HCT116 (cell line): ENCODE data around the gene NOXA1. TPM values are rescaled to one million over a fixed set of nuclear protein-coding genes. Genes with fewer than 3 reads are reported as not detected.

ENCODE experiments used
- ATAC-seq: fragments of 200-7000 bp; cut with Tn5 transposase; 2 replicates; pipeline ENCODE4 v1.9.1; 2020; ENCODE audit warnings: mild to moderate bottlenecking, moderate library complexity
- BruUV-seq: library from RNA; stranded (reverse); fragments of 400-500 nt; replicated peaks from 2 replicates; lab custom pipeline; 2021; lab: Mats Ljungman, UMichigan
- CTCF ChIA-PET: fragments of 300-600 bp; sonication (Branson Sonifier 250); formaldehyde crosslinking; loops from one replicate; lab custom pipeline; 2021; ENCODE audit warnings: antibody characterized with exemption; lab: Charles Lee
- POLR2A ChIA-PET: fragments of 300-600, 350-600 bp; sonication (Branson Sonifier 250); formaldehyde crosslinking; loops from one replicate; lab custom pipeline; 2021; ENCODE audit warnings: antibody characterized with exemption; lab: Charles Lee
- RAD21 ChIA-PET, 2 experiments: fragments of 300-600 bp; sonication (Branson Sonifier 250); formaldehyde crosslinking; loops; one replicate each; lab custom pipeline; 2023; ENCODE audit warnings: low total read pairs in 2 of 2; ENCODE audit not compliant: uncharacterized antibody in 2 of 2, unreplicated experiment in 2 of 2, low non-redundant PET in 1 of 2; lab: Charles Lee
- DNase-seq: peaks from one replicate; pipeline ENCODE4 v3.0.0-alpha.2; 2010; ENCODE audit warnings: low read depth, low spot score
- H2AFZ ChIP-seq: fragments of 200-600 bp; shearing (Covaris generic), sonication (generic); 2 replicates; pipeline ENCODE4 v1.6.1; 2017; ENCODE audit warnings: low read depth, mixed run types, mixed read lengths, antibody characterized with exemption, low read length; ENCODE audit not compliant: poor library complexity, severe bottlenecking
- H3K27ac ChIP-seq: 2 replicates; pipeline ENCODE4 v1.5.1; 2012; ENCODE audit warnings: low read depth, low read length
- H3K27me3 ChIP-seq: fragments of 200-600 bp; sonication (generic); 2 replicates; pipeline ENCODE4 v1.6.1; 2016; ENCODE audit warnings: mixed run types, low read length, mixed read lengths; ENCODE audit not compliant: insufficient read depth
- H3K36me3 ChIP-seq, 2 experiments: fragments of 200-500 bp in 1 of 2; fragments of 200-600 bp in 1 of 2; sonication (Bioruptor generic) in 1 of 2; sonication (generic) in 1 of 2; 2 replicates each; pipeline versions ENCODE4 v1.5.1 to v1.6.1; 2014 to 2016; ENCODE audit warnings: low read length in 2 of 2, inconsistent platforms in 1 of 2, mixed read lengths in 1 of 2, mixed run types in 1 of 2; ENCODE audit not compliant: insufficient read depth in 2 of 2, control insufficient read depth in 1 of 2
- H3K4me1 ChIP-seq, 2 experiments: fragments of 200-600 bp in 1 of 2; sonication (generic) in 1 of 2; 2 replicates each; pipeline versions ENCODE4 v1.5.1 to v1.6.1; 2012 to 2017; ENCODE audit warnings: low read length in 2 of 2, inconsistent platforms in 1 of 2, mild to moderate bottlenecking in 1 of 2, mixed read lengths in 1 of 2, mixed run types in 1 of 2, moderate library complexity in 1 of 2; ENCODE audit not compliant: insufficient read depth in 2 of 2, control insufficient read depth in 1 of 2
- H3K4me2 ChIP-seq: fragments of 200-600 bp; sonication (generic); 2 replicates; pipeline ENCODE4 v1.6.1; 2017; ENCODE audit warnings: mixed run types, low read length, mixed read lengths
- H3K4me3 ChIP-seq, 2 experiments: fragments of 200-600 bp in 1 of 2; sonication (generic) in 1 of 2; replicated peaks in 1 of 2; 2 replicates each; pipeline ENCODE4 v1.5.1; 2011 to 2016; ENCODE audit warnings: low read length in 2 of 2, control low read depth in 1 of 2, low read depth in 1 of 2, mild to moderate bottlenecking in 1 of 2, mixed read lengths in 1 of 2, mixed run types in 1 of 2
- H3K79me2 ChIP-seq: fragments of 200-600 bp; sonication (generic); 2 replicates; pipeline ENCODE4 v1.6.1; 2017; ENCODE audit warnings: mild to moderate bottlenecking, mixed run types, low read length, moderate library complexity, mixed read lengths; ENCODE audit not compliant: insufficient read depth
- H3K9ac ChIP-seq: fragments of 200-600 bp; sonication (generic); 2 replicates; pipeline ENCODE4 v1.6.1; 2016; ENCODE audit warnings: low read length, mixed read lengths
- H3K9me2 ChIP-seq: fragments of 200-600 bp; sonication (generic), shearing (Covaris generic); 2 replicates; pipeline ENCODE4 v1.6.1; 2017; ENCODE audit warnings: mixed run types, mild to moderate bottlenecking, moderate library complexity; ENCODE audit not compliant: insufficient read depth
- H3K9me3 ChIP-seq, 2 experiments: fragments of 200-500 bp in 1 of 2; fragments of 200-600 bp in 1 of 2; sonication (Bioruptor generic) in 1 of 2; sonication (generic) in 1 of 2; 2 replicates each; pipeline ENCODE4 v1.6.1; 2014 to 2017; ENCODE audit warnings: low read length in 2 of 2, mixed read lengths in 2 of 2, inconsistent platforms in 1 of 2, low read depth in 1 of 2, mild to moderate bottlenecking in 1 of 2, mixed run types in 1 of 2, moderate library complexity in 1 of 2; ENCODE audit not compliant: control insufficient read depth in 1 of 2, insufficient read depth in 1 of 2
- H4K20me1 ChIP-seq: fragments of 200-600 bp; sonication (generic), shearing (Covaris generic); 2 replicates; pipeline ENCODE4 v1.6.1; 2017; ENCODE audit warnings: mixed run types, mild to moderate bottlenecking, moderate library complexity; ENCODE audit not compliant: insufficient read depth
- EGR1 ChIP-seq: IDR thresholded peaks from 2 replicates; pipeline ENCODE4 v1.6.1; 2012; ENCODE audit warnings: low read depth
- FOSL1 ChIP-seq: IDR thresholded peaks from 2 replicates; pipeline ENCODE4 v1.6.1; 2012; ENCODE audit warnings: low read depth
- JUND ChIP-seq: IDR thresholded peaks from 2 replicates; pipeline ENCODE4 v1.6.1; 2012
- POLR2A ChIP-seq: IDR thresholded peaks from 2 replicates; pipeline ENCODE4 v1.7.0; 2011; ENCODE audit warnings: borderline replicate concordance; ENCODE audit not compliant: insufficient read depth, insufficient read length; ENCODE audit errors: extremely low read depth
- POLR2AphosphoS5 ChIP-seq: IDR thresholded peaks from 2 replicates; pipeline ENCODE4 v1.6.1; 2011; ENCODE audit warnings: mild to moderate bottlenecking, low read depth, low read length, moderate library complexity
- RAD21 ChIP-seq: IDR thresholded peaks from 2 replicates; pipeline ENCODE4 v1.6.1; 2012; ENCODE audit warnings: low read depth, mild to moderate bottlenecking
- SIN3A ChIP-seq: IDR thresholded peaks from 2 replicates; pipeline ENCODE4 v1.6.1; 2012; ENCODE audit warnings: low read depth
- TCF7L2 ChIP-seq: IDR thresholded peaks from 2 replicates; pipeline ENCODE4 v1.7.0; 2011; ENCODE audit warnings: borderline replicate concordance, inconsistent platforms; ENCODE audit not compliant: insufficient read depth, insufficient read length; ENCODE audit errors: extremely low read depth
- YY1 ChIP-seq: IDR thresholded peaks from 2 replicates; pipeline ENCODE4 v1.6.1; 2011; ENCODE audit warnings: low read length, low read depth, moderate library complexity, mild to moderate bottlenecking; ENCODE audit not compliant: insufficient replicate concordance; ENCODE audit errors: extremely low read depth
- intact Hi-C: fragments of 100-400 bp; cut with micrococcal nuclease; formaldehyde crosslinking; loops from 2 replicates; pipeline ENCODE4 v1.10.0; 2022
- total RNA-seq: library from RNA; stranded (reverse); gene quantifications from one replicate; pipeline ENCODE4 v1.2.1, GENCODE V29; 2021; ENCODE audit not compliant: unreplicated experiment
- TF ChIP-seq, protein P1 (sequence below): IDR thresholded peaks from 2 replicates; pipeline ENCODE4 v1.6.1; 2011; ENCODE audit warnings: mild to moderate bottlenecking, low read length, moderate library complexity; ENCODE audit not compliant: insufficient replicate concordance; ENCODE audit errors: extremely low read depth
- TF ChIP-seq, protein P2 (sequence below): IDR thresholded peaks from 2 replicates; pipeline ENCODE4 v1.6.1; 2012; ENCODE audit warnings: low read depth
- TF ChIP-seq, protein P3 (sequence below): IDR thresholded peaks from 2 replicates; pipeline ENCODE4 v1.6.1; 2012

The NOXA1 gene
- total RNA-seq, 1 experiment from 2014 or later: 13.2 TPM

DNA sequence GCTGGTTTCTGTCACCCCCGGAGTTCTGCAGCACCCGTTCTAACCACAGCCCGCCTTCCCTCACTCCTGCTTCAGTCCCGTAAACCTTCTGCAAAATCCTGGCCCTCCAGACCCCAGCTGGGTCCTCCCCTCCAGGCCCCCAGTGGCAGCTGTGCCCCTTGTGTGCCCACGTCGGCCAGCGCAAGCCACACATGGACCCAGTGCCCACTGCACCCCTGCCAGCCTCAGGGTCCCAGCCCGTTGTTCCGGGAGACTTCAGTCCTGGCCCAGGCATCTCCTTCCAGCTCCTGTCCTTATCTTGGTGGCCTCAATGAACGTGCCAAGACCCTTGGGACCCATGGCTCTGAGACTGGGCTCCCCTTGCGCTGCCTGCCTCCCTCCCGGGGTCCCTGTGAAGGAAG, 43.4 kb upstream of the NOXA1 start:
- BruUV-seq: no TSS peak
- TF ChIP-seq, protein P1, sequence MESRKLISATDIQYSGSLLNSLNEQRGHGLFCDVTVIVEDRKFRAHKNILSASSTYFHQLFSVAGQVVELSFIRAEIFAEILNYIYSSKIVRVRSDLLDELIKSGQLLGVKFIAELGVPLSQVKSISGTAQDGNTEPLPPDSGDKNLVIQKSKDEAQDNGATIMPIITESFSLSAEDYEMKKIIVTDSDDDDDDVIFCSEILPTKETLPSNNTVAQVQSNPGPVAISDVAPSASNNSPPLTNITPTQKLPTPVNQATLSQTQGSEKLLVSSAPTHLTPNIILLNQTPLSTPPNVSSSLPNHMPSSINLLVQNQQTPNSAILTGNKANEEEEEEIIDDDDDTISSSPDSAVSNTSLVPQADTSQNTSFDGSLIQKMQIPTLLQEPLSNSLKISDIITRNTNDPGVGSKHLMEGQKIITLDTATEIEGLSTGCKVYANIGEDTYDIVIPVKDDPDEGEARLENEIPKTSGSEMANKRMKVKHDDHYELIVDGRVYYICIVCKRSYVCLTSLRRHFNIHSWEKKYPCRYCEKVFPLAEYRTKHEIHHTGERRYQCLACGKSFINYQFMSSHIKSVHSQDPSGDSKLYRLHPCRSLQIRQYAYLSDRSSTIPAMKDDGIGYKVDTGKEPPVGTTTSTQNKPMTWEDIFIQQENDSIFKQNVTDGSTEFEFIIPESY: no peak
- no peak for TF ChIP-seq POLR2AphosphoS5
- TF ChIP-seq FOSL1: no peak
- TF ChIP-seq JUND: no peak

DNA sequence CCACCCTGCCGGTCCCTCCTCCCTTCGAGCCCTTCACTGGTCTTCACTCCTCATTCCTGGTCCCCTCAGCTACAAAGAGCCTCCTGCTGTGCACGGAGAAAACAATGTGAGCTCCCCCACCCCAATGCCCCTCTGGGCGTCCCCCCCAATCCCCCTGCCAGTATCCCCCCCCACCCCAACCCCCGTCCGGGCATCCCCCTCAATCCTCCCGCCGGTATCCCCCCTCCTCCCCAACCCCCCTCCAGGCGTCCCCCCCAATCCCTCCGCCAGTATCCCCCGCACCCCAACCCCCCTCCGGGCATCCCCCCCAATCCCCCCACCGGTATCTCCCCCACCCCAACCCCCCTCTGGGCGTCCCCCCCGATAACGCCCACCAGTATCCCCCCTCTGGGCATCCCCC, 43.0 kb upstream of the NOXA1 start:
- H3K4me1 ChIP-seq: no peaks in the 10 kb centered on the region
- H3K4me3 ChIP-seq: no peak overlapping the region
- BruUV-seq: no TSS peak
- no peaks in the 10 kb centered on the region for H3K27me3 ChIP-seq
- H4K20me1 ChIP-seq: no peaks in the 10 kb centered on the region
- intact Hi-C loops: no loop called here
- ATAC-seq (no peak), DNase-seq (no peak)
- no peak overlapping the region for H3K9ac ChIP-seq
- ChIA-PET CTCF (no interaction called here), POLR2A (no interaction called here), RAD21 (no interaction called here)
- H3K27ac ChIP-seq: no peak overlapping the region
- no peaks in the 10 kb centered on the region for H3K9me2 ChIP-seq
- no peak overlapping the region for H3K4me2 ChIP-seq
- no peaks in the 10 kb centered on the region; a peak in 1 of 4 replicates for H3K36me3 ChIP-seq
- H3K9me3 ChIP-seq: peaks cover 0 to 4% of the 10 kb centered on the region in 2 experiments; a peak in 1 of 4 replicates
- no peak overlapping the region for H2AFZ ChIP-seq
- no peaks in the 10 kb centered on the region for H3K79me2 ChIP-seq
- TF ChIP-seq, protein P2, sequence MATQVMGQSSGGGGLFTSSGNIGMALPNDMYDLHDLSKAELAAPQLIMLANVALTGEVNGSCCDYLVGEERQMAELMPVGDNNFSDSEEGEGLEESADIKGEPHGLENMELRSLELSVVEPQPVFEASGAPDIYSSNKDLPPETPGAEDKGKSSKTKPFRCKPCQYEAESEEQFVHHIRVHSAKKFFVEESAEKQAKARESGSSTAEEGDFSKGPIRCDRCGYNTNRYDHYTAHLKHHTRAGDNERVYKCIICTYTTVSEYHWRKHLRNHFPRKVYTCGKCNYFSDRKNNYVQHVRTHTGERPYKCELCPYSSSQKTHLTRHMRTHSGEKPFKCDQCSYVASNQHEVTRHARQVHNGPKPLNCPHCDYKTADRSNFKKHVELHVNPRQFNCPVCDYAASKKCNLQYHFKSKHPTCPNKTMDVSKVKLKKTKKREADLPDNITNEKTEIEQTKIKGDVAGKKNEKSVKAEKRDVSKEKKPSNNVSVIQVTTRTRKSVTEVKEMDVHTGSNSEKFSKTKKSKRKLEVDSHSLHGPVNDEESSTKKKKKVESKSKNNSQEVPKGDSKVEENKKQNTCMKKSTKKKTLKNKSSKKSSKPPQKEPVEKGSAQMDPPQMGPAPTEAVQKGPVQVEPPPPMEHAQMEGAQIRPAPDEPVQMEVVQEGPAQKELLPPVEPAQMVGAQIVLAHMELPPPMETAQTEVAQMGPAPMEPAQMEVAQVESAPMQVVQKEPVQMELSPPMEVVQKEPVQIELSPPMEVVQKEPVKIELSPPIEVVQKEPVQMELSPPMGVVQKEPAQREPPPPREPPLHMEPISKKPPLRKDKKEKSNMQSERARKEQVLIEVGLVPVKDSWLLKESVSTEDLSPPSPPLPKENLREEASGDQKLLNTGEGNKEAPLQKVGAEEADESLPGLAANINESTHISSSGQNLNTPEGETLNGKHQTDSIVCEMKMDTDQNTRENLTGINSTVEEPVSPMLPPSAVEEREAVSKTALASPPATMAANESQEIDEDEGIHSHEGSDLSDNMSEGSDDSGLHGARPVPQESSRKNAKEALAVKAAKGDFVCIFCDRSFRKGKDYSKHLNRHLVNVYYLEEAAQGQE: no peak
- no peak for TF ChIP-seq POLR2A
- no peak for TF ChIP-seq YY1
- no peak for TF ChIP-seq SIN3A
- no peak for TF ChIP-seq EGR1
- TF ChIP-seq, protein P3, sequence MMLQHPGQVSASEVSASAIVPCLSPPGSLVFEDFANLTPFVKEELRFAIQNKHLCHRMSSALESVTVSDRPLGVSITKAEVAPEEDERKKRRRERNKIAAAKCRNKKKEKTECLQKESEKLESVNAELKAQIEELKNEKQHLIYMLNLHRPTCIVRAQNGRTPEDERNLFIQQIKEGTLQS: no peak
- TF ChIP-seq RAD21: no peak
- no peak for TF ChIP-seq TCF7L2
- TF ChIP-seq, protein P1: no peak

More for the DNA sequence above, 43.4 kb upstream of the NOXA1 start:
- Histone ChIP-seq H3K79me2 (no peaks in the 10 kb centered on the region), H3K36me3 (no peaks in the 10 kb centered on the region; a peak in 1 of 4 replicates), H4K20me1 (no peaks in the 10 kb centered on the region), H3K27me3 (no peaks in the 10 kb centered on the region), H3K4me3 (no peak overlapping the region), H3K9ac (no peak overlapping the region), H3K4me1 (no peaks in the 10 kb centered on the region), H3K4me2 (no peak overlapping the region), H3K9me2 (no peaks in the 10 kb centered on the region), H2AFZ (no peak overlapping the region), H3K27ac (no peak overlapping the region), H3K9me3 (peaks cover 0 to 5% of the 10 kb centered on the region in 2 experiments; a peak in 1 of 4 replicates)
- intact Hi-C loops: no loop called here
- DNase-seq (no peak), ATAC-seq (no peak)
- RAD21 ChIA-PET: no interaction called here
- CTCF ChIA-PET: no interaction called here
- POLR2A ChIA-PET: no interaction called here
